Femur (tissue), 1 donor: Measurements from ENCODE around the gene SPTBN5.

ENCODE experiments used
- DNase-seq: peaks from one replicate; pipeline ENCODE4 v3.0.0-alpha.2; 2017

Gene SPTBN5

GRCh38 chr15:41820791-41821423 is 72.9 kb downstream of the SPTBN5 start:
- DNase-seq: no peak

- DNase-seq: no peak
These were observed 74.3 kb downstream of the SPTBN5 start for GRCh38 chr15:41819455-41820050.

GRCh38 chr15:41817781-41818180 is 76.1 kb downstream of the SPTBN5 start:
- no peak for DNase-seq

GRCh38 chr15:41817327-41817726 is 76.5 kb downstream of the SPTBN5 start:
- DNase-seq: no peak

- DNase-seq: no peak
These were observed 77.1 kb downstream of the SPTBN5 start for GRCh38 chr15:41816788-41817187.

- no peak for DNase-seq
These were observed 79.3 kb downstream of the SPTBN5 start for GRCh38 chr15:41814534-41814933.

GRCh38 chr15:41813426-41813825 is 80.4 kb downstream of the SPTBN5 start:
- no peak for DNase-seq

GRCh38 chr15:41812820-41813375 is 81.0 kb downstream of the SPTBN5 start:
- no peak for DNase-seq

GRCh38 chr15:41811432-41812195 is 82.2 kb downstream of the SPTBN5 start:
- DNase-seq: peak; percentile 88

GRCh38 chr15:41810651-41811431 is 83.0 kb downstream of the SPTBN5 start:
- no peak for DNase-seq

GRCh38 chr15:41809526-41810220 is 84.2 kb downstream of the SPTBN5 start:
- DNase-seq: no peak

GRCh38 chr15:41809121-41809520 is 84.7 kb downstream of the SPTBN5 start:
- DNase-seq: no peak

- no peak for DNase-seq
These were observed 87.3 kb downstream of the SPTBN5 start for GRCh38 chr15:41806291-41807181.

GRCh38 chr15:41805711-41806110 is 88.1 kb downstream of the SPTBN5 start:
- DNase-seq: no peak

GRCh38 chr15:41804916-41805666 is 88.8 kb downstream of the SPTBN5 start:
- DNase-seq: no peak

- DNase-seq: no peak
These were observed 89.5 kb downstream of the SPTBN5 start for GRCh38 chr15:41804361-41804760.

GRCh38 chr15:41801850-41802455 is 91.9 kb downstream of the SPTBN5 start:
- DNase-seq: no peak

GRCh38 chr15:41801185-41801584 is 92.7 kb downstream of the SPTBN5 start:
- DNase-seq: no peak

GRCh38 chr15:41799488-41799805 is 94.4 kb downstream of the SPTBN5 start:
- no peak for DNase-seq
